Vagina (tissue), 2 donors: ENCODE measurements around the gene SQSTM1.

Source experiments
- POLR2A ChIP-seq, 2 donors: fragments of 450-650 bp; IDR thresholded peaks; one replicate each; pipeline ENCODE4 v1.6.1; 2017; ENCODE audit warnings: antibody characterized with exemption in 2 of 2, mild to moderate bottlenecking in 2 of 2, moderate library complexity in 2 of 2
- POLR2AphosphoS5 ChIP-seq, 2 donors: sonication (generic); formaldehyde crosslinking; IDR thresholded peaks; one replicate each; pipeline ENCODE4 v1.9.0; 2017; ENCODE audit warnings: antibody characterized with exemption in 2 of 2, mild to moderate bottlenecking in 2 of 2, low read depth in 1 of 2; ENCODE audit not compliant: insufficient read depth in 1 of 2

DNA sequence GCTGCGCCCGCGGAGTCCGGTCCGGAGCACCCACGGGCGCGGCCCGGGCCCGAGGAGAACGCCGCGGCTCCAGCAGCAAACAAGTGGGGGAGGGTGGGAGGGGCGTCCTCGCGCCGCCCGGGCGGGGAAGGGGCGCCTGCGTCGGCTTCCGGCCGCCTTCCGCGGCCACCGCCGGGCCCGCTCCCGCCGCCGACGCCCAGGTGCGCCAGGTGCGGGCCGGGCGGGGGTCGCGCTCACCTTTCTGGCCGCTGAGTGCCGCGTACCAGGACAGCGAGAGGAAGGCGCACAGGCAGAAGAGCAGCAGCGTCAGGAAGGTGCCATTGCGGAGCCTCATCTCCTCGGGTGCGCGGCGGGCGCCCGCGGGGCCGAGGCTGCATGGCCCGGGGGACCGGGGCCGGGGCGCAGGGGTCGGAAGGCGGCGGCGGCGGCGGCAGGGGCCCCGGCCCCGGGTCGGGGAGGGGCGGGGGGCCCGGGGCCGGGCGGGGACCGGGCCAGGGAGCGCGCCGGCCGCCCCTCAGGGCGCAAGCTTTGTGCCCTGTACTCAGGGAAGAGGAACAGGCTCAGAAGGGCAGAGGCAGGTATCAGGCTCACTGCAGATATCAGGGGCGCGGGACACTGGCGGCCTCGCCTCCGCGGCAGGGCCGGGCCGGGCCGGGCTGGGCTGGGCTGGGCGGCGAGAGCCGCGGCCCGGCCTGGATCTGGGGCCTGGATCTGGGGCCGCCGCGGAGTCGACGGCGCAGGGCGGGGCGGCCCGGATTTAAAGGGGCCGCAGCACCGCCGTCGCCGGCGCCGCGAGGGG lies 14.3 kb upstream of the SQSTM1 start, which contains the start of gene MGAT4B:
- TF ChIP-seq POLR2A (IDR thresholded peaks at IDR 0.05) (peak in 1 of 2 donors; percentile 79), POLR2AphosphoS5 (IDR thresholded peaks at IDR 0.05; ENCODE audit: insufficient read depth in 1 of 2, low read depth in 1 of 2) (no peak)
